K562 (cell line): ENCODE measurements around the gene PTPN14. TPM values are rescaled to one million over a fixed set of nuclear protein-coding genes. Genes with fewer than 3 reads are reported as not detected.

ENCODE experiments used
- ATAC-seq: fragments of 200-7000 bp; cut with Tn5 transposase; 3 replicates; pipeline ENCODE4 v1.9.1; 2020; ENCODE audit warnings: moderate library complexity
- BruUV-seq: library from RNA; stranded (reverse); fragments of 400-500 nt; replicated peaks from 2 replicates; lab custom pipeline; 2021; lab: Mats Ljungman, UMichigan
- CTCF ChIA-PET: fragments of 300-600 bp; formaldehyde crosslinking; extraction: SDS; loops from one replicate; lab custom pipeline; 2021; ENCODE audit warnings: low intra/inter-chr PET ratio; lab: Yijun Ruan, JAX
- POLR2A ChIA-PET: fragments of 300-600, 350-650 bp; sonication (Branson Sonifier 250); formaldehyde crosslinking; extraction: SDS; loops from one replicate; lab custom pipeline; 2021; ENCODE audit warnings: antibody characterized with exemption, inconsistent platforms; lab: Yijun Ruan, JAX
- DNase-seq, 4 experiments: peaks; one replicate each; pipeline versions ENCODE4 v3.0.0 to v3.0.0-alpha.2; 2011 to 2018; ENCODE audit warnings: low spot score in 3 of 4, mixed read lengths in 3 of 4; ENCODE audit errors: extremely low read depth in 1 of 4
- FAIRE-seq: peaks from 2 replicates; lab custom pipeline; 2011; peaks lifted over from hg19 to GRCh38; lab: Jason Lieb, UNC
- H2AFZ ChIP-seq: 2 replicates; pipeline ENCODE4 v1.6.0; 2011; ENCODE audit warnings: low read depth, low read length, control low read depth, inconsistent platforms
- H3K27ac ChIP-seq: fragments of 200-600 bp; 3 replicates; pipeline ENCODE4 v1.8.0; 2011; ENCODE audit warnings: low read depth, mild to moderate bottlenecking, control low read depth, inconsistent platforms, low read length, moderate library complexity, mixed read lengths; ENCODE audit errors: extremely low read depth
- H3K27me3 ChIP-seq, 2 experiments: fragments of 300-600 bp in 1 of 2; 2 replicates in 1 of 2; 3 replicates in 1 of 2; pipeline versions ENCODE4 v1.6.0 to v1.8.0; 2011; ENCODE audit warnings: inconsistent platforms in 2 of 2, low read length in 2 of 2, mild to moderate bottlenecking in 1 of 2, mixed read lengths in 1 of 2, moderate library complexity in 1 of 2; ENCODE audit not compliant: control insufficient read depth in 2 of 2, insufficient read depth in 2 of 2
- H3K36me3 ChIP-seq: fragments of 300-600 bp; 3 replicates; pipeline ENCODE4 v1.8.0; 2011; ENCODE audit warnings: mild to moderate bottlenecking, low read length, inconsistent platforms; ENCODE audit not compliant: control insufficient read depth, insufficient read depth
- H3K4me1 ChIP-seq, 2 experiments: fragments of 200-600 bp in 1 of 2; replicated peaks in 1 of 2; 2 replicates in 1 of 2; 3 replicates in 1 of 2; pipeline versions ENCODE4 v1.5.1 to v1.8.0; 2011; ENCODE audit warnings: inconsistent platforms in 2 of 2, low read length in 2 of 2, mild to moderate bottlenecking in 1 of 2, mixed read lengths in 1 of 2, moderate library complexity in 1 of 2; ENCODE audit not compliant: control insufficient read depth in 2 of 2, insufficient read depth in 2 of 2
- H3K4me2 ChIP-seq: 2 replicates; pipeline ENCODE4 v1.6.1; 2011; ENCODE audit warnings: low read length, control low read depth, inconsistent platforms, mixed read lengths; ENCODE audit not compliant: insufficient read depth
- H3K4me3 ChIP-seq: fragments of 200-600 bp; sonication (generic), shearing (Covaris generic); 2 replicates; pipeline ENCODE4 v1.5.1; 2016; ENCODE audit warnings: control low read depth, inconsistent platforms
- H3K79me2 ChIP-seq: fragments of 200-600 bp; 3 replicates; pipeline ENCODE4 v1.8.0; 2011; ENCODE audit warnings: low read length, inconsistent platforms; ENCODE audit not compliant: control insufficient read depth, insufficient read depth
- H3K9ac ChIP-seq, 2 experiments: 2 replicates each; pipeline versions ENCODE4 v1.6.0 to v1.6.1; 2011; ENCODE audit warnings: low read depth in 2 of 2, low read length in 2 of 2, control low read depth in 1 of 2, inconsistent platforms in 1 of 2, mild to moderate bottlenecking in 1 of 2, mixed read lengths in 1 of 2; ENCODE audit not compliant: insufficient read depth in 1 of 2
- H3K9me1 ChIP-seq: one replicate; pipeline ENCODE4 v1.6.0; 2011; ENCODE audit warnings: inconsistent platforms, mild to moderate bottlenecking, low read length, moderate library complexity; ENCODE audit not compliant: control insufficient read depth, insufficient read depth
- H3K9me3 ChIP-seq: replicated peaks from 2 replicates; pipeline ENCODE4 v1.5.1; 2011; ENCODE audit warnings: low read depth, low read length, inconsistent platforms; ENCODE audit not compliant: control insufficient read depth, insufficient read depth
- H4K20me1 ChIP-seq: replicated peaks from 2 replicates; pipeline ENCODE4 v1.6.1; 2011; ENCODE audit warnings: low read length, inconsistent platforms, mixed read lengths; ENCODE audit not compliant: control insufficient read depth, insufficient read depth
- CCAR2 ChIP-seq: fragments of 200-400 bp; formaldehyde crosslinking; IDR thresholded peaks from 2 replicates; pipeline ENCODE4 v1.6.1; 2017; ENCODE audit warnings: mild to moderate bottlenecking, low read depth, low read length
- GATAD2B ChIP-seq: fragments of 450-650 bp; IDR thresholded peaks from 2 replicates; pipeline ENCODE4 v1.6.1; 2017; ENCODE audit warnings: mild to moderate bottlenecking, borderline replicate concordance
- GTF2A2 ChIP-seq: IDR thresholded peaks from 2 replicates; pipeline ENCODE4 v1.6.1; 2016; ENCODE audit warnings: mild to moderate bottlenecking, missing genetic modification characterization, missing compliant biosample characterization
- HNRNPK ChIP-seq: fragments of 200-400 bp; formaldehyde crosslinking; IDR thresholded peaks from one replicate; pipeline ENCODE4 v1.6.1; 2018; ENCODE audit warnings: mild to moderate bottlenecking, low read depth, low read length; ENCODE audit not compliant: poor library complexity, severe bottlenecking
- MCM5 ChIP-seq: fragments of 450-650 bp; IDR thresholded peaks from 2 replicates; pipeline ENCODE4 v1.6.1; 2016; ENCODE audit warnings: low read depth
- NFE2 ChIP-seq: IDR thresholded peaks from 2 replicates; pipeline ENCODE4 v1.6.1; 2014; ENCODE audit warnings: antibody characterized with exemption, low read depth
- NFYB ChIP-seq: IDR thresholded peaks from 2 replicates; pipeline ENCODE4 v1.6.1; 2011; ENCODE audit warnings: mild to moderate bottlenecking, moderate library complexity; ENCODE audit not compliant: insufficient read length; ENCODE audit errors: extremely low read depth
- RBM25 ChIP-seq: fragments of 200-400 bp; formaldehyde crosslinking; IDR thresholded peaks from 2 replicates; pipeline ENCODE4 v1.6.1; 2018; ENCODE audit warnings: low read length, low read depth, moderate library complexity; ENCODE audit not compliant: severe bottlenecking
- SMARCE1 ChIP-seq: fragments of 450-650 bp; IDR thresholded peaks from 2 replicates; pipeline ENCODE4 v1.7.1; 2016; ENCODE audit warnings: mild to moderate bottlenecking
- ZC3H11A ChIP-seq: IDR thresholded peaks from 2 replicates; pipeline ENCODE4 v1.6.1; 2012; ENCODE audit warnings: low read depth, low read length, improper control_type of control experiment
- WGBS: fragments of 100-300 bp; shearing (Covaris generic); methylation state at CpG from one replicate; pipeline ENCODE4 v1.1.6; 2016; ENCODE audit warnings: low coverage, mixed read lengths; ENCODE audit not compliant: insufficient coverage; ENCODE audit errors: missing lambda C conversion rate; 5-methylcytosine and 5-hydroxymethylcytosine counted together
- in situ Hi-C: fragments of 300-500 bp; cut with MboI; formaldehyde crosslinking; loops from 4 replicates; pipeline ENCODE4 v1.15.0; 2018; ENCODE audit warnings: inconsistent platforms, mixed read lengths
- intact Hi-C: fragments of 100-400 bp; cut with micrococcal nuclease; formaldehyde crosslinking; loops from 2 replicates; pipeline ENCODE4 v1.14.2; 2022
- polyA plus RNA-seq, 8 experiments: library from polyadenylated mRNA; depleted of rRNA in 4 of 8; stranded (reverse) in 5 of 8; unstranded in 3 of 8; fragments of >200 nt; fragmentation: Nextera tagmentation in 2 of 8; fragmentation: Illumina TruSeq in 1 of 8; extraction: Ambion mirVana in 2 of 8; extraction: Trizol in 1 of 8; gene quantifications; 2 replicates each; pipeline versions ENCODE4 v1.2.1 to v1.2.3, GENCODE V29; 2011 to 2014; ENCODE audit warnings: inconsistent platforms in 1 of 8, missing spikeins in 1 of 8
- total RNA-seq, 7 experiments: library from RNA; depleted of rRNA in 6 of 7; stranded (reverse); fragments of >200 nt in 6 of 7; fragmentation: Illumina TruSeq in 2 of 7; extraction: Trizol in 2 of 7; gene quantifications; 2 replicates each; pipeline versions ENCODE4 v1.2.1 to v1.2.3, GENCODE V29; 2011 to 2021; ENCODE audit warnings: low replicate concordance in 1 of 7
- TF ChIP-seq, protein P1 (sequence below), 2 experiments: fragments of 450-650 bp in 1 of 2; IDR thresholded peaks; 2 replicates each; pipeline ENCODE4 v1.6.1; 2011 to 2017; ENCODE audit warnings: low read depth in 2 of 2, antibody characterized with exemption in 1 of 2, borderline replicate concordance in 1 of 2, low read length in 1 of 2, mild to moderate bottlenecking in 1 of 2, mixed read lengths in 1 of 2; ENCODE audit not compliant: control insufficient read depth in 1 of 2
- TF ChIP-seq, protein P2 (sequence below): sonication (generic); formaldehyde crosslinking; IDR thresholded peaks from 2 replicates; pipeline ENCODE4 v1.8.0; 2022; ENCODE audit warnings: missing genetic modification reagents, mild to moderate bottlenecking, borderline replicate concordance
- TF ChIP-seq, protein P3 (sequence below), 2 experiments: fragments of 200-800 bp in 1 of 2; sonication (Bioruptor generic) in 1 of 2; sonication (generic) in 1 of 2; formaldehyde crosslinking in 1 of 2; IDR thresholded peaks in 1 of 2; conservative IDR thresholded peaks in 1 of 2; 2 replicates each; pipeline versions ENCODE4 v1.5.0 to v1.6.1; 2016 to 2020; ENCODE audit warnings: missing compliant biosample characterization in 1 of 2, missing genetic modification characterization in 1 of 2, missing genetic modification reagents in 1 of 2

The PTPN14 gene
- total and polyA plus RNA-seq, 9 of the 15 experiments (the other 6 are each of a cell fraction or from before 2014, with no cell fraction given) = 0.01 to 0.29 (median 0.04) TPM; not detected in 6

DNA sequence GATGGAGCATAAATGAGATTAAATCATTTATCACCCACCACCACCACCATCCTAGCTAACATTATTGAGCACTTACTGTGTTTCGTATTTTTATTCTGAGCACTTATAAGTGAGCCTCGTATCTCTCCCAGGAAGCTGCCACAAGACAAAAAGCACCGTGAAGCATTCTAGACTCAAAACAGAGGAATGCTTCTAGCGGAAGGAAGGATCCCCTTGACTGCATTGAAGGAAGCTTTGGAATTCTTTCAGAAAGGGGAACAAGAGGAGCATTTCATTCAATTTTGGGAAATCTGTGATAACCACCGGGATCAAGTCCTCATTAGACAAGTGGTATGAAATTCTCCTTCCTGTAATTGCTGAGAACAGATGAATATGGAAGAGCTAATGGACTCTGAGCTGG, 66.3 kb downstream of the PTPN14 start:
- FAIRE-seq (no peak), DNase-seq (no peak), ATAC-seq (no peak)
- no peaks in the 10 kb centered on the region for H3K36me3 ChIP-seq
- no peaks in the 10 kb centered on the region for H3K79me2 ChIP-seq
- peaks cover 4 to 6% of the 10 kb centered on the region in 2 experiments; a peak in 3 of 5 replicates for H3K27me3 ChIP-seq
- H4K20me1 ChIP-seq = no peaks in the 10 kb centered on the region
- H3K9me3 ChIP-seq = no peaks in the 10 kb centered on the region
- no peak overlapping the region for H3K9ac ChIP-seq
- H3K4me1 ChIP-seq = no peaks in the 10 kb centered on the region
- BruUV-seq = no TSS peak
- ChIA-PET POLR2A (interaction anchor here (1.0 kb wide), 1 partner anchor 10 kb away, joined by 4 read pairs; no protein-coding TSS in a partner anchor), CTCF (no interaction called here)
- no peaks in the 10 kb centered on the region for H3K9me1 ChIP-seq
- TF ChIP-seq NFYB (no peak), CCAR2 (no peak), NFE2 (no peak), GATAD2B (no peak), MCM5 (no peak), GTF2A2 (tag) (no peak), HNRNPK (no peak), ZC3H11A (no peak), SMARCE1 (no peak), RBM25 (no peak)
- TF ChIP-seq, protein P1, sequence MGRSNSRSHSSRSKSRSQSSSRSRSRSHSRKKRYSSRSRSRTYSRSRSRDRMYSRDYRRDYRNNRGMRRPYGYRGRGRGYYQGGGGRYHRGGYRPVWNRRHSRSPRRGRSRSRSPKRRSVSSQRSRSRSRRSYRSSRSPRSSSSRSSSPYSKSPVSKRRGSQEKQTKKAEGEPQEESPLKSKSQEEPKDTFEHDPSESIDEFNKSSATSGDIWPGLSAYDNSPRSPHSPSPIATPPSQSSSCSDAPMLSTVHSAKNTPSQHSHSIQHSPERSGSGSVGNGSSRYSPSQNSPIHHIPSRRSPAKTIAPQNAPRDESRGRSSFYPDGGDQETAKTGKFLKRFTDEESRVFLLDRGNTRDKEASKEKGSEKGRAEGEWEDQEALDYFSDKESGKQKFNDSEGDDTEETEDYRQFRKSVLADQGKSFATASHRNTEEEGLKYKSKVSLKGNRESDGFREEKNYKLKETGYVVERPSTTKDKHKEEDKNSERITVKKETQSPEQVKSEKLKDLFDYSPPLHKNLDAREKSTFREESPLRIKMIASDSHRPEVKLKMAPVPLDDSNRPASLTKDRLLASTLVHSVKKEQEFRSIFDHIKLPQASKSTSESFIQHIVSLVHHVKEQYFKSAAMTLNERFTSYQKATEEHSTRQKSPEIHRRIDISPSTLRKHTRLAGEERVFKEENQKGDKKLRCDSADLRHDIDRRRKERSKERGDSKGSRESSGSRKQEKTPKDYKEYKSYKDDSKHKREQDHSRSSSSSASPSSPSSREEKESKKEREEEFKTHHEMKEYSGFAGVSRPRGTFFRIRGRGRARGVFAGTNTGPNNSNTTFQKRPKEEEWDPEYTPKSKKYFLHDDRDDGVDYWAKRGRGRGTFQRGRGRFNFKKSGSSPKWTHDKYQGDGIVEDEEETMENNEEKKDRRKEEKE (IDR thresholded peaks at IDR 0.05; ENCODE audit: borderline replicate concordance in 1 of 2, control insufficient read depth in 1 of 2, low read depth in 2 of 2, low read length in 1 of 2) = no peak
- TF ChIP-seq, protein P2, sequence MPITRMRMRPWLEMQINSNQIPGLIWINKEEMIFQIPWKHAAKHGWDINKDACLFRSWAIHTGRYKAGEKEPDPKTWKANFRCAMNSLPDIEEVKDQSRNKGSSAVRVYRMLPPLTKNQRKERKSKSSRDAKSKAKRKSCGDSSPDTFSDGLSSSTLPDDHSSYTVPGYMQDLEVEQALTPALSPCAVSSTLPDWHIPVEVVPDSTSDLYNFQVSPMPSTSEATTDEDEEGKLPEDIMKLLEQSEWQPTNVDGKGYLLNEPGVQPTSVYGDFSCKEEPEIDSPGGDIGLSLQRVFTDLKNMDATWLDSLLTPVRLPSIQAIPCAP (CRISPR knock-in tag) = no peak
- TF ChIP-seq, protein P3, sequence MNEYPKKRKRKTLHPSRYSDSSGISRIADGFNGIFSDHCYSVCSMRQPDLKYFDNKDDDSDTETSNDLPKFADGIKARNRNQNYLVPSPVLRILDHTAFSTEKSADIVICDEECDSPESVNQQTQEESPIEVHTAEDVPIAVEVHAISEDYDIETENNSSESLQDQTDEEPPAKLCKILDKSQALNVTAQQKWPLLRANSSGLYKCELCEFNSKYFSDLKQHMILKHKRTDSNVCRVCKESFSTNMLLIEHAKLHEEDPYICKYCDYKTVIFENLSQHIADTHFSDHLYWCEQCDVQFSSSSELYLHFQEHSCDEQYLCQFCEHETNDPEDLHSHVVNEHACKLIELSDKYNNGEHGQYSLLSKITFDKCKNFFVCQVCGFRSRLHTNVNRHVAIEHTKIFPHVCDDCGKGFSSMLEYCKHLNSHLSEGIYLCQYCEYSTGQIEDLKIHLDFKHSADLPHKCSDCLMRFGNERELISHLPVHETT (CRISPR knock-in tag; conservative IDR thresholded peaks at IDR 0.05 in 1 of 2, IDR thresholded peaks at IDR 0.05 in 1 of 2) = no peak
- no peak overlapping the region for H3K27ac ChIP-seq
- WGBS = 1% methylated on average over 5 of the region's 5 CpGs
- H2AFZ ChIP-seq = no peak overlapping the region
- in situ Hi-C loops = no loop called here
- no peak overlapping the region for H3K4me3 ChIP-seq
- intact Hi-C loops = no loop called here
- H3K4me2 ChIP-seq = no peak overlapping the region
